H1 (cell line): Measurements from ENCODE around the gene SEMA3D. TPM values are rescaled to one million over a fixed set of nuclear protein-coding genes. Genes with fewer than 3 reads are reported as not detected.

Experiments
- CTCF ChIA-PET: fragments of 300-600 bp; sonication (Branson Sonifier 250); formaldehyde crosslinking; loops from one replicate; lab custom pipeline; 2021; ENCODE audit not compliant: partially characterized antibody; lab: Charles Lee
- POLR2A ChIA-PET: fragments of 300-600 bp; sonication (Branson Sonifier 250); formaldehyde crosslinking; loops from one replicate; lab custom pipeline; 2021; ENCODE audit warnings: inconsistent platforms; ENCODE audit not compliant: partially characterized antibody; lab: Charles Lee
- DNase-seq, 2 experiments: peaks; one replicate each; pipeline versions ENCODE4 v3.0.0 to v3.0.0-alpha.2; 2010 to 2022; ENCODE audit warnings: low spot score in 2 of 2, low read depth in 1 of 2, mixed read lengths in 1 of 2
- FAIRE-seq: peaks from 2 replicates; lab custom pipeline; 2011; peaks lifted over from hg19 to GRCh38; lab: Jason Lieb, UNC
- H2AFZ ChIP-seq: 2 replicates; pipeline ENCODE4 v1.8.1; 2012; ENCODE audit warnings: low read length, inconsistent platforms
- H2AK5ac ChIP-seq: 2 replicates; pipeline ENCODE4 v1.6.1; 2013; ENCODE audit warnings: low read depth, low read length
- H2BK120ac ChIP-seq: replicated peaks from 2 replicates; pipeline ENCODE3; 2013; ENCODE audit warnings: low read depth, low read length, inconsistent platforms
- H2BK12ac ChIP-seq: 2 replicates; pipeline ENCODE4 v1.6.1; 2013; ENCODE audit warnings: low read depth, low read length
- H2BK15ac ChIP-seq: 2 replicates; pipeline ENCODE4 v1.6.1; 2013; ENCODE audit warnings: low read length
- H2BK20ac ChIP-seq: 2 replicates; pipeline ENCODE4 v1.6.1; 2013; ENCODE audit warnings: low read length
- H2BK5ac ChIP-seq: 2 replicates; pipeline ENCODE4 v1.6.1; 2013; ENCODE audit warnings: low read depth, low read length
- H3K14ac ChIP-seq: 2 replicates; pipeline ENCODE4 v1.6.1; 2013; ENCODE audit warnings: inconsistent platforms; ENCODE audit not compliant: insufficient read length
- H3K18ac ChIP-seq: 2 replicates; pipeline ENCODE4 v1.6.1; 2013; ENCODE audit warnings: low read length; ENCODE audit errors: extremely low read depth
- H3K23ac ChIP-seq: 2 replicates; pipeline ENCODE4 v1.6.1; 2013; ENCODE audit warnings: inconsistent platforms; ENCODE audit not compliant: insufficient read length
- H3K23me2 ChIP-seq: 2 replicates; pipeline ENCODE4 v1.6.1; 2013; ENCODE audit warnings: low read depth, low read length
- H3K27ac ChIP-seq: 2 replicates; pipeline ENCODE4 v1.6.1; 2011; ENCODE audit warnings: low read depth, low read length, inconsistent platforms
- H3K27me3 ChIP-seq, 4 experiments: replicated peaks in 1 of 4; 1 replicate in 1 of 4; 2 replicates in 3 of 4; pipeline versions ENCODE4 v1.6.1 to v1.8.1; 2011 to 2013; ENCODE audit warnings: low read length in 3 of 4, mild to moderate bottlenecking in 3 of 4, inconsistent platforms in 2 of 4, mixed read lengths in 2 of 4, moderate library complexity in 1 of 4; ENCODE audit not compliant: control insufficient read depth in 3 of 4, insufficient read depth in 3 of 4; ENCODE audit errors: extremely low read depth in 1 of 4
- H3K36me3 ChIP-seq, 4 experiments: 2 replicates each; pipeline versions ENCODE4 v1.6.1 to v1.8.1; 2011 to 2013; ENCODE audit warnings: mild to moderate bottlenecking in 4 of 4, low read length in 3 of 4, moderate library complexity in 2 of 4, control low read depth in 1 of 4, inconsistent platforms in 1 of 4; ENCODE audit not compliant: insufficient read depth in 4 of 4, control insufficient read depth in 2 of 4
- H3K4ac ChIP-seq: replicated peaks from 2 replicates; pipeline ENCODE3; 2013; ENCODE audit warnings: low read length, low read depth, mixed read lengths, inconsistent platforms; ENCODE audit not compliant: insufficient read length
- H3K4me1 ChIP-seq, 4 experiments: replicated peaks in 1 of 4; 1 replicate in 1 of 4; 2 replicates in 3 of 4; pipeline versions ENCODE4 v1.6.1 to v1.8.1; 2011 to 2013; ENCODE audit warnings: low read length in 3 of 4, inconsistent platforms in 2 of 4, mixed read lengths in 1 of 4; ENCODE audit not compliant: insufficient read depth in 4 of 4, control insufficient read depth in 3 of 4
- H3K4me2 ChIP-seq, 2 experiments: 2 replicates each; pipeline versions ENCODE4 v1.6.1 to v1.8.1; 2011 to 2013; ENCODE audit warnings: low read depth in 2 of 2, low read length in 2 of 2, control low read depth in 1 of 2, inconsistent platforms in 1 of 2, mild to moderate bottlenecking in 1 of 2; ENCODE audit not compliant: insufficient read depth in 1 of 2
- H3K4me3 ChIP-seq, 4 experiments: fragments of 200-600, 300-600 bp in 1 of 4; sonication (generic), shearing (Covaris generic), sonication (Bioruptor Twin) in 1 of 4; 2 replicates each; pipeline versions ENCODE4 v1.5.1 to v1.8.1; 2011 to 2016; ENCODE audit warnings: low read length in 4 of 4, low read depth in 3 of 4, control low read depth in 2 of 4, inconsistent platforms in 2 of 4, mild to moderate bottlenecking in 2 of 4, mixed read lengths in 1 of 4, moderate library complexity in 1 of 4; ENCODE audit not compliant: insufficient read depth in 2 of 4; ENCODE audit errors: extremely low read depth in 1 of 4
- H3K56ac ChIP-seq: replicated peaks from 2 replicates; pipeline ENCODE3; 2013; ENCODE audit warnings: low read depth, mild to moderate bottlenecking, mixed read lengths, low read length, inconsistent platforms; ENCODE audit not compliant: insufficient read length
- H3K79me1 ChIP-seq: 2 replicates; pipeline ENCODE4 v1.6.1; 2013; ENCODE audit warnings: low read depth, low read length, control low read depth
- H3K79me2 ChIP-seq, 2 experiments: 2 replicates each; pipeline versions ENCODE4 v1.6.1 to v1.8.1; 2012 to 2013; ENCODE audit warnings: low read length in 2 of 2, mild to moderate bottlenecking in 2 of 2, inconsistent platforms in 1 of 2; ENCODE audit not compliant: insufficient read depth in 2 of 2, control insufficient read depth in 1 of 2
- H3K9ac ChIP-seq, 4 experiments: replicated peaks in 1 of 4; 1 replicate in 1 of 4; 2 replicates in 3 of 4; pipeline versions ENCODE4 v1.6.1 to v1.8.1; 2011 to 2013; ENCODE audit warnings: low read depth in 3 of 4, low read length in 3 of 4, control low read depth in 2 of 4, mild to moderate bottlenecking in 2 of 4, moderate library complexity in 2 of 4, inconsistent platforms in 1 of 4; ENCODE audit errors: extremely low read depth in 1 of 4
- H3K9me3 ChIP-seq, 2 experiments: 2 replicates each; pipeline versions ENCODE4 v1.6.1 to v1.8.1; 2012 to 2013; ENCODE audit warnings: mild to moderate bottlenecking in 2 of 2, moderate library complexity in 2 of 2, control low read depth in 1 of 2, inconsistent platforms in 1 of 2, low read depth in 1 of 2, low read length in 1 of 2, mixed read lengths in 1 of 2; ENCODE audit not compliant: insufficient read depth in 2 of 2
- H4K20me1 ChIP-seq, 2 experiments: replicated peaks in 1 of 2; 2 replicates each; pipeline versions ENCODE3 to v1.8.1; 2011 to 2013; ENCODE audit warnings: inconsistent platforms in 2 of 2, low read length in 2 of 2, mild to moderate bottlenecking in 1 of 2; ENCODE audit not compliant: insufficient read depth in 2 of 2, control insufficient read depth in 1 of 2
- H4K5ac ChIP-seq: 2 replicates; pipeline ENCODE4 v1.6.1; 2013; ENCODE audit warnings: low read length, low read depth, mixed read lengths, inconsistent platforms; ENCODE audit not compliant: insufficient read length
- H4K8ac ChIP-seq: 2 replicates; pipeline ENCODE4 v1.8.0; 2013; ENCODE audit warnings: mild to moderate bottlenecking, moderate library complexity, low read length, inconsistent platforms; ENCODE audit not compliant: insufficient read depth; ENCODE audit errors: extremely low read depth
- H4K91ac ChIP-seq: replicated peaks from 2 replicates; pipeline ENCODE3; 2013; ENCODE audit warnings: low read length, mixed read lengths, inconsistent platforms; ENCODE audit not compliant: insufficient read length
- SAP30 ChIP-seq: fragments of 300-600 bp; sonication (generic); IDR thresholded peaks from 2 replicates; pipeline ENCODE4 v1.7.1; 2012; ENCODE audit warnings: low read length, moderate library complexity, mild to moderate bottlenecking, inconsistent platforms; ENCODE audit not compliant: insufficient read depth, insufficient replicate concordance
- TAF7 ChIP-seq: optimal IDR thresholded peaks from 2 replicates; pipeline ENCODE3; 2011; ENCODE audit warnings: low read depth, mild to moderate bottlenecking, inconsistent platforms, low read length, moderate library complexity, borderline replicate concordance
- WGBS, 2 experiments: shearing (Covaris generic) in 1 of 2; methylation state at CpG; one replicate each; pipeline versions ENCODE4 v1.1.6 to v1.1.7; 2013 to 2015; ENCODE audit warnings: low lambda C conversion rate in 2 of 2, mixed read lengths in 2 of 2, inconsistent platforms in 1 of 2, low coverage in 1 of 2, missing lambda C conversion rate in 1 of 2; ENCODE audit not compliant: insufficient replicate concordance in 2 of 2, insufficient coverage in 1 of 2, insufficient read length in 1 of 2; ENCODE audit errors: extremely low coverage in 1 of 2, missing lambda C conversion rate in 1 of 2; 5-methylcytosine and 5-hydroxymethylcytosine counted together
- polyA plus RNA-seq, 7 experiments: library from polyadenylated mRNA; depleted of rRNA in 3 of 7; stranded (reverse) in 5 of 7; unstranded in 2 of 7; fragments of >200 nt in 5 of 7; fragments of 200-250 nt in 2 of 7; gene quantifications; 1 replicate in 5 of 7; 2 replicates in 1 of 7; 4 replicates in 1 of 7; pipeline versions ENCODE4 v1.2.1 to v1.2.3, GENCODE V29; 2011 to 2013; ENCODE audit warnings: missing spikeins in 2 of 7, mixed read lengths in 2 of 7
- total RNA-seq: library from RNA; stranded (reverse); fragmentation: NEBNext Ultra II Directional; extraction: Animal tissue kit (Norgen Biotek cat#: 25700); gene quantifications from 2 replicates; pipeline ENCODE4 v1.2.1, GENCODE V29; 2021
- TF ChIP-seq, protein P1 (sequence below), 3 experiments: IDR thresholded peaks; 1 replicate in 2 of 3; 2 replicates in 1 of 3; pipeline versions ENCODE4 v1.5.1 to v1.6.1; 2011; ENCODE audit warnings: low read length in 3 of 3, mild to moderate bottlenecking in 3 of 3, inconsistent platforms in 2 of 3, low read depth in 1 of 3, moderate library complexity in 1 of 3; ENCODE audit not compliant: insufficient read depth in 1 of 3; ENCODE audit errors: control extremely low read depth in 1 of 3

The SEMA3D gene
- total and polyA plus RNA-seq, 2 of the 8 experiments (the other 6 are each of a cell fraction or from before 2014, with no cell fraction given), result 1.6 to 3.5 TPM

GRCh38 chr7:85031475-85031874, 155.4 kb downstream of the SEMA3D start:
- H2BK15ac ChIP-seq, result no peak overlapping the region
- no peak for FAIRE-seq

More at GRCh38 chr7:85031475-85031874, 155.4 kb downstream of the SEMA3D start:
- Histone ChIP-seq H4K91ac (no peak overlapping the region), H2BK20ac (no peak overlapping the region), H2BK120ac (no peak overlapping the region), H3K79me2 (no peaks in the 10 kb centered on the region), H3K79me1 (no peaks in the 10 kb centered on the region), H3K23ac (no peak overlapping the region), H3K36me3 (no peaks in the 10 kb centered on the region), H3K4ac (no peak overlapping the region), H3K56ac (no peak overlapping the region), H3K27ac (no peak overlapping the region), H3K18ac (no peak overlapping the region), H2AK5ac (no peak overlapping the region), H2AFZ (no peak overlapping the region), H3K4me2 (no peak overlapping the region), H3K4me1 (no peaks in the 10 kb centered on the region), H3K4me3 (no peak overlapping the region), H3K14ac (no peak overlapping the region), H2BK5ac (no peak overlapping the region), H3K23me2 (no peaks in the 10 kb centered on the region), H2BK12ac (no peak overlapping the region), H4K5ac (no peak overlapping the region)
- no peak for DNase-seq
- 96% methylated on average over 3 of the region's 3 CpGs; no CpG with 5 or more reads in 1 of the 2 experiments for WGBS, 2 experiments
- CTCF ChIA-PET, result interaction anchor here (0.6 to 10.9 kb wide), 12 partner anchors 10 to 1422 kb away, joined by 3 to 134 read pairs (median 3); no protein-coding TSS in a partner anchor
- POLR2A ChIA-PET, result no interaction called here
- TF ChIP-seq, protein P1, sequence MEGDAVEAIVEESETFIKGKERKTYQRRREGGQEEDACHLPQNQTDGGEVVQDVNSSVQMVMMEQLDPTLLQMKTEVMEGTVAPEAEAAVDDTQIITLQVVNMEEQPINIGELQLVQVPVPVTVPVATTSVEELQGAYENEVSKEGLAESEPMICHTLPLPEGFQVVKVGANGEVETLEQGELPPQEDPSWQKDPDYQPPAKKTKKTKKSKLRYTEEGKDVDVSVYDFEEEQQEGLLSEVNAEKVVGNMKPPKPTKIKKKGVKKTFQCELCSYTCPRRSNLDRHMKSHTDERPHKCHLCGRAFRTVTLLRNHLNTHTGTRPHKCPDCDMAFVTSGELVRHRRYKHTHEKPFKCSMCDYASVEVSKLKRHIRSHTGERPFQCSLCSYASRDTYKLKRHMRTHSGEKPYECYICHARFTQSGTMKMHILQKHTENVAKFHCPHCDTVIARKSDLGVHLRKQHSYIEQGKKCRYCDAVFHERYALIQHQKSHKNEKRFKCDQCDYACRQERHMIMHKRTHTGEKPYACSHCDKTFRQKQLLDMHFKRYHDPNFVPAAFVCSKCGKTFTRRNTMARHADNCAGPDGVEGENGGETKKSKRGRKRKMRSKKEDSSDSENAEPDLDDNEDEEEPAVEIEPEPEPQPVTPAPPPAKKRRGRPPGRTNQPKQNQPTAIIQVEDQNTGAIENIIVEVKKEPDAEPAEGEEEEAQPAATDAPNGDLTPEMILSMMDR (IDR thresholded peaks at IDR 0.05; ENCODE audit: control extremely low read depth in 1 of 3, insufficient read depth in 1 of 3, low read depth in 1 of 3, low read length in 3 of 3), result no peak
- no peak for TF ChIP-seq SAP30
- no peak for TF ChIP-seq TAF7
- TF ChIP-seq, all 59 proteins: peak for 0
- no peaks in the 10 kb centered on the region for H3K27me3 ChIP-seq
- H3K9me3 ChIP-seq, result no peaks in the 10 kb centered on the region
- no peak overlapping the region for H3K9ac ChIP-seq
- no peaks in the 10 kb centered on the region for H4K20me1 ChIP-seq
- no peak overlapping the region for H4K8ac ChIP-seq
